NCI-H526 (cell line): ENCODE data around the gene SLC39A12.
"Not testable (repeated sequence)": the region's sequence is repeated elsewhere in the genome, so short reads cannot be mapped to it uniquely, and the experiment has no call there.

Source experiments
- DNase-seq, 2 experiments: peaks; one replicate each; lab custom pipeline; 2025; lab: John Stamatoyannopoulos, UW

Gene SLC39A12

GRCh38 chr10:17951868-17952371 is at the start of gene SLC39A12:
TSS of gene SLC39A12 (plus strand) at chr10:17951918. CDS start at chr10:17953277, 1,359 bp downstream.
- DNase-seq, result no peak

DNA sequence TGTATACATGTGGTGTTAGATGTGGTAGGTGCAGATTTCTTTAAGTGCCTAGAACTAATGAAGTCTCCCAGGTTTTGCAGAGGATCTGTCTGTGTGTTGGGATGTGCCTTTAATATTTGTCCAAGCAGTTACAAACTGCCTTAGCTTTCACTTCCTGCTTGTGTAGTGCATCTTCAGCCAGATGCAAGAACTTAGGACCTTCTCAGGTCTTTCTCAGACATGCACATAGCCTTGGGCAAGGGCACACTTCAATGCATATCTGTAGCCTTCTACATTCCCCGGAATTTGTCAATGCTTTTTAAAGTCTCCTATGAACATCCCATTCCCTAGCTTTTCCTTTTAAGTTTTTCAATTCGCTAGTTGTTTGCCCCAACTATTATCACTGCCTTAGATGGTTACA is 47.2 kb upstream of the SLC39A12 start:
- DNase-seq, result no peak

- DNase-seq, result no peak
These were observed 46.2 kb upstream of the SLC39A12 start for GRCh38 chr10:17905491-17905890.

- no peak for DNase-seq
These were observed 45.7 kb upstream of the SLC39A12 start for GRCh38 chr10:17906002-17906401.

GRCh38 chr10:17907641-17908040 is 44.1 kb upstream of the SLC39A12 start:
- peak in 1 of 2 experiments; percentile 0 for DNase-seq

GRCh38 chr10:17910125-17910789 is 41.5 kb upstream of the SLC39A12 start:
- DNase-seq, result peak; percentile 45 to 62

DNA sequence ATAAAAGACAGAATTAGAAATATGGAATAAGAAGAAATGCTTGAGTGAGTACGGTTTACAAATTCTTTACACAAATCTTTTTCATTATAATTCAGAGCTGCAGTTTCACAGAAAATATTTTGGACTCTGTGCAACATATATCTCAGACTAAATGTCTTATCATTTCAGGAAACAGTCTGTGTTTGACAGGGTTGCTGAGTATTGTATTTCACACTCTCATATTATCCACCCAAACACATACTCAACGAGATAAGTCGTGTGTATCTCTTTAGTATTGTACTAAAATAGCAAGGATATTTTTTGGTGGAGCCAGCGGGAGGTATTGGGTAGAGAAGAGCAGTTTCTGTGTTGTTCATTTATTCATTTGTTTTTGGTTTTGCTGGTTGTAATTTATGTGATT is 39.0 kb upstream of the SLC39A12 start:
- no peak for DNase-seq

GRCh38 chr10:17913604-17914003 is 38.1 kb upstream of the SLC39A12 start:
- no peak for DNase-seq

- DNase-seq, result no peak
These were observed 37.3 kb upstream of the SLC39A12 start for GRCh38 chr10:17914169-17915045.

DNA sequence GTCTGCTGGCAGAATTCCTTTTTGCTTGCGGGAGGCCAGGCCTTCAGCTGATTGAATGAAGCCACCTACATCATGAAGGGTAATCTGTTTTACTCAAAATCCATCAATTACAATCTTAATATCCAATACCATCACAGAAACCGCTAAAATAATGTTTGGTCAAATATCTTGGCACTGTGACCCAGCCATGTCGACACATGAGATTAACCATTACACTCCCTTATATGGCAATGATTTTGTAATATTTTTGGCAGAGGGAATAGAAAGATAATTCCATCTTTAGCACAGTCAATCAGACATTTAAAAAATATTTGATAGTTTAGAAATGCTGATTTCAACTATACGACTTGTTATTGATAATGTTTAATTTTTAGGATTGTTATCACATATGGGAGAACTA is 36.5 kb upstream of the SLC39A12 start:
- DNase-seq, result no peak

GRCh38 chr10:17918187-17918903 is 33.4 kb upstream of the SLC39A12 start:
- DNase-seq, result no peak

- no peak for DNase-seq
These were observed 30.3 kb upstream of the SLC39A12 start for GRCh38 chr10:17921378-17921777.

GRCh38 chr10:17923728-17924127 is 28.0 kb upstream of the SLC39A12 start:
- DNase-seq, result peak in 1 of 2 experiments; percentile 16

DNA sequence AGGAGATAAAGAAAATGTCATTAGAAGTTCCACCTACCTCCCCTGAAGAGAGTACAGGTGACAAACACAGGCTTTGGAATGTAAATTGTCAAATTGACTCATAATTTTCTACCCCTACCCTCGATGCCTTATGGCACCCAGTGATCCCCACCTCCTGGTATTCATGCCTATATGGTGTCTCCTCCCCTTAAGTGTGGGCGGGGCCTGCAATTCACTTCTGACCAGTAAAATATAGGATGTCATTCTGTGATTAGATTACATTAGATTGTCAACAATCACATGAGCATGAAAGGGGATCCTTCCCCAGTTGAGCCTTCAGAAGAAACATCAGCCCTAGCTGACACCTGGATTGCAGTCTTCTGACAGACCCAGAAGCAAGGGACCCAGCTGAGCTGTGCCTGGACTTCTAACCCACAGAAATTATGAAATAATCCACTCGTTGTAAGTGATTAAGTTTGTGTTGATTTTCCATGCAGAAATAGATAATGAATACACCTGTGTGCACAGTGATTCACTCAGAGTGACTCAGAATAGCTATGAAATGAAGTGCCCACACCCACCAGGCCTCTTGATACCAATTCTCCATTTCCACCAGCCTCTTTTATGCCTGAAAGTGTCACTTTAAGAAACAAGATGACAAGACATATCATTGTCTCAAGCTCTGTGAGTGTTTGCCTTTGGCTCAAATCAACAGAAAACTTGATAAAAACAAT is 8.5 kb upstream of the SLC39A12 start:
- DNase-seq, result no peak

DNA sequence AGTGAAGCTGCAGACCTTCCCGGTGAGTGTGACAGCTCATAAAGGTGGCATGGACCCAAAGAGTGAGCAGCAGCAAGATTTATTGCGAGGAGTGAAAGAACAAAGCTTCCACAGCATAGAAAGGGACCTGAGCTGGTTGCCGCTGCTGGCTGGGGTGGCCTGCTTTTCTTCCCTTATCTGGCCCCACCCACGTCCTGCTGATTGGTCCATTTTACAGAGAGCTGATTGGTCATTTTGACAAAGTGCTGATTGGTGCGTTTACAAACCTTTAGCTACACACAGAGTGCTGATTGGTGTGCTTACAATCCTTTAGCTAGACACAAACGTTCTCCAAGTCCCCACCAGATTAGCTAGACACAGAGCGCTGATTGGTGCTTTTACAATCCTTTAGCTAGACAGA is 1.4 kb upstream of the SLC39A12 start:
- not testable (repeated sequence) for DNase-seq

DNA sequence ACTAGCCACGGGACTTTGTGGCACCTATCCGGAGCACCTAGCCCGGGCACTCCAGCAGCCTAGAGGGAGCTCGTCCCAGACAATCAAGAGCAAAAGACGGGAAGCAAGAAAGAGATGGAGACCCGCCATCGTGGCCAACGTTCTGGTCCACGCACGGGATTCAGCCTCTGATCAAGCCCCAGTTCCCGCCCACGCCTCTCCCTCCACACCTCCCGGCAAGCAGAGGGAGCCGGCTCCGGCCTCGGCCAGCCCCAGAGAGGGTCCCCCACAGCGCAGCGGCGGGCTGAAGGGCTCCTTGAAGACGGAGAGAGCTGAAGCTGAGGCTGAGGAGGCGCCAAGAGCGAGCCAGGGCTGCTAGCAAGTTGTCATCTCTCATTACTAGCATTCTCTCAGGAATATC is 992 bp upstream of the SLC39A12 start:
- DNase-seq, result no peak

- DNase-seq, result not testable (repeated sequence)
These were observed 2.7 kb downstream of the SLC39A12 start for GRCh38 chr10:17954372-17954771.

- DNase-seq, result no peak
These were observed 3.1 kb downstream of the SLC39A12 start for GRCh38 chr10:17954861-17955260.

GRCh38 chr10:17958049-17958448 is 6.3 kb downstream of the SLC39A12 start:
- no peak for DNase-seq

DNA sequence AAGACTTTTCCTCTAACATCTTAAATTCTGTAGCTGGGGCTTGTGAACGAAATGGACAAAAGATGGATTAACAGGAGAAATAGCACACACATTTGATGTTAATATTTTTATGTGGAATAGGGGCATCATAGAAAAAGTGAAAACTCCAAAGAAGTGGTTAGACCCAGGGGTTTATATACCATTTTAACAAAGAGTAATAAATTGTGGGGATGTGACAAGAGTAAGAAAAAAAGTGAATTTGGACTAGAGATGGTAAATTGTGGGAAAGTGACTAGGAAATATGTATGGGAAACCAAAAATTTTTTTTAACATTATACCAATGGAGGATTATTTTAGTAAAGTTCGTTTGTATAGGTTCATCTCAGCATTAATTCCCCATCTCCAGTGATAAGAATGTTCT is 8.2 kb downstream of the SLC39A12 start:
- no peak for DNase-seq

- no peak for DNase-seq
These were observed 10.1 kb downstream of the SLC39A12 start for GRCh38 chr10:17961551-17962422.
